Activated effector memory CD4-positive, alpha-beta T cell treated with Interleukin-2 at 50 U/mL for 16 hours (primary cell): ENCODE data around the gene THOC6.

Source experiments
- DNase-seq: peaks from one replicate; pipeline ENCODE4 v3.0.0-alpha.2; 2020

THOC6 gene

GRCh38 chr16:2992383-2993081 lies 31.3 kb upstream of the THOC6 start:
- no peak for DNase-seq

- DNase-seq = no peak
Observed at GRCh38 chr16:2996298-2996697, 27.5 kb upstream of the THOC6 start.

DNA sequence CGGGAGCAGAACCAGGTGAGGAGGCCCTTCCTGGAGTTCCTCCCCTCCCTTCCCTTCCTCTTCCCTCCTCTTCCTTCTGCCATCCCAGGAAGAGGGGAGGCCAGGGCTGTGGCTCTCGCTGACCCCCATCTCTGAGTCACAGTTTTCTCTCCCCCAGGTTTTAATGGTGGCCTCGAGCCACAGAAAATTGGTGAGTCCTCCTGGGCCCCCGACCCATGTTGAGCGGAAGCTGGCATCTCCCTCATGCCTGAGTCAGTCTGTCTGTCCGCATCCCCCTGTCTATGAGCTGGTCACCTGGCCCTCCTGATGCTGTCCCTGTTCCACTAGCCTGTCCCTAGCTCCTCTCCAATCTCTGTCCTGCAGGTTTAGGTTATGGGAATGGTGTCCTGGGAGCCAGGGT lies 23.9 kb upstream of the THOC6 start:
- no peak for DNase-seq

GRCh38 chr16:3000540-3000939 lies 23.3 kb upstream of the THOC6 start:
- no peak for DNase-seq

GRCh38 chr16:3001316-3001715 lies 22.5 kb upstream of the THOC6 start:
- no peak for DNase-seq

- DNase-seq = peak; percentile 96
Observed at GRCh38 chr16:3003582-3004270, 20.1 kb upstream of the THOC6 start.

DNA sequence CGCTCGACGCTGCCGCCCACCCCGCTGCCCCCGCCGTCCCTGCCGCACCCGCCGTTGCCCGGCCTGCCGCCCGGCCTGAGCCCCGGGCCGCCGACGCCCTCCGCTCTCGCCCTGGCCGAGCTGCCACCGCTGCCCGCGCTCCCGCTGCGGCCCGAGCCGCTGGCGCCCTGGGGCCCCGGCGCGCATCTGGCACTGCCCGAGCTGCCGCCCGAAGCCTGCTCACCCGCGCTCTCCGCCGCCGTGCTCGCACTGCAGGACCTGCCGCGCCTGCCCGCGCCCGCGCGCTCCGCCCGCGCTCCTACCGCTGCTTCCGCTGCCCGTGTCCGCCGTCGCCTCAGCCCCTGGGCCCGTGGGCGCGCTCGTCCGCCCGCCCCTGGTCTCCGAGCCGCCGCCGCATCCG lies 19.5 kb upstream of the THOC6 start:
- no peak for DNase-seq

DNA sequence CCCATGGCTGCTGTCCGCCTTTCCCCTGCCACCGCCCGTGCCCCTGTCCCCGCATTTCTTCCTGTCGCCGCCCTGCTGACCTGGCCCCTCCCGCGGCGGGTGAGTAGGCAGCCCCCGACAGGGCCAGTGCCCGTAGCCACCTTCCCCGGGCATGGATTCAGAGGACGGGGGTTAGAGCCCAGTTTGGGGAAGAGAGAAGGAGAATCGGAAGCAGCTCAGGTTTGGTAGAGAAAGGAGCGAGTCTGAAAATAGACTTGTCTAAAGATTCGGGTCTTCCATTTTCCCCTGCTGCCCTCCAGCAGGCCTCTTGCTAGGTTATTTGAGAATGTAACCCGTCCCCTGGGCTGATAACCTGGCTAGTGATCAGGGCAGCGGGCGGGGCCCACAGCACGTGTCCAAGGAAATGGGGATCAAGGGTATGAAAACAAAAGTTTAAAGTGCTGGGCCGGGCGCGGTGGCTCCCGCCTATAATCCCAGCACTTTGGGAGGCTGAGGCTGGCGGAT lies 19.0 kb upstream of the THOC6 start:
- no peak for DNase-seq

- no peak for DNase-seq
Observed at GRCh38 chr16:3007059-3007956, 16.5 kb upstream of the THOC6 start.

- no peak for DNase-seq
Observed at GRCh38 chr16:3007957-3008689, 15.7 kb upstream of the THOC6 start.

GRCh38 chr16:3008690-3009037 lies 15.2 kb upstream of the THOC6 start:
- DNase-seq = no peak

DNA sequence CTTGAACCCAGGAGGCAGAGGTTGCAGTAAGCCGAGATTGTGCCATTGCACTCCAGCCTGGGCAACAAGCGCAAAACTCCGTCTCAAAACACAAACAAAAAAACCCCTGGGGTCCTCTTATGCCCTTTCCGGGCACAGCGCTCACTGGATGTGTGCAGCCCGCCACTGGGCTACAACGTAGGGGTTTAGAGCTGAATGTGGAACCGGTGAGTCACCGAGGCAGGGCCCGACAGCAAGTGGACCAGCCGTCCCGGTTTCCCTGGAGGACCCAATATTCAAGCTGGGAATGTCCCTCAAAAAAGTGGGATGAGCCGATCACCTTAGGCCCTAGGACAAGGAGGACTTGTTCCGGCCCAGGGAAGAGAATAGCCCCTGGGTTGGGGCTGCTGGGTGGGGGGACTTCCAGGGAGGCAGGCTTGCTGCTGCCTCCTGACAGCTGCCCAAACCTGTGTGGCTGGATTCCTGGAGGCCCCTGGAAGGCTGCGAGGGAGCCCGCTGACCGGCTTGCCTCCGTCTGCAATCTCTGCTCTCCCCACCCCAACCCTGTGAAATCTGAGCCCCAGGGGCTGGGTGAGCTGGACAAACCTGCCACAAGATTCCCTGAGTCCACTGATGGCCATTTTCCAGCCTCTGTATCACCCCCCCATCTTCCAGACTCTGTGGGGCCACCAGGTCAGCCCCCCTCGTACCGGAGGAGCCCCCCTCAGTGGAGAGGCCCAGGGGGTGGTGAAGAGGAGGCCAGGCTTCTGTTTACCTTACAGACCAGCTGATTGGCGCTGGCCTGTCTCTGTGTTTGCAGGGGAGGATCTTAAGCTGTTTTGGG lies 14.1 kb upstream of the THOC6 start:
- no peak for DNase-seq

- no peak for DNase-seq
Observed at GRCh38 chr16:3010510-3010909, 13.3 kb upstream of the THOC6 start.

DNA sequence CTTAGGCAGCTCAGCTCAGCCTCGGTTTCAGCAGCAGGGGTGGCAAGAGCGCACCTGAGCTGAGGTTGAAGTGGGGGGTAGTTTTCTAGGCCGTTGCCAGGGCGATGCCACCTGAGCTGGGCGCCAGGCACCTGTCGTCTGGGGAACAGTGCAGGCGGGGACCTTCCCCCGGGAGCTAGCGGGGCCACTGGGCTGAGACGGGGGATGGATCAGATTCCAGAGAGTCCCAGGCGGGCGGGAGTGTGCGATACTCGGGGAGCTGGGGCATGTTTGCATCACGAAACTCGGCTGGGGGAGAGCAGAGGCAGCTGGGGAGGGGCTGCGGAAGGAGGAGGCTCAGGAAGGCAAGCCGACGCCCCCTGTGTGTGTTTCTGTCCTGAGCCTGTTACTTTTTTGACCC lies 11.6 kb upstream of the THOC6 start:
- no peak for DNase-seq

GRCh38 chr16:3012828-3013420 lies 10.9 kb upstream of the THOC6 start, which contains the start of gene CLDN9:
CLDN9 (plus strand) TSS chr16:3012923; CDS start chr16:3013363, 440 bp downstream.
- no peak for DNase-seq

GRCh38 chr16:3013491-3013951 lies 10.3 kb upstream of the THOC6 start:
- no peak for DNase-seq

GRCh38 chr16:3013998-3014690 lies 9.7 kb upstream of the THOC6 start:
- no peak for DNase-seq

- no peak for DNase-seq
Observed at GRCh38 chr16:3014971-3015370, 8.9 kb upstream of the THOC6 start.

GRCh38 chr16:3015865-3016521 lies 7.8 kb upstream of the THOC6 start:
- DNase-seq = no peak

- DNase-seq = no peak
Observed at GRCh38 chr16:3017344-3017743, 6.5 kb upstream of the THOC6 start.
